Activated CD8-positive, alpha-beta T cell treated with anti-CD3 and anti-CD28 coated beads, Interleukin-2, amount 10 ng/mL, durations not matched to agents 7 days and 5 days (primary cell): Measurements from ENCODE around the gene MAP3K8. TPM values are rescaled to one million over a fixed set of nuclear protein-coding genes. Genes with fewer than 3 reads are reported as not detected.

Experiments
- ATAC-seq: fragments of 150-1000 bp; cut with Tn5 transposase; one replicate; pipeline ENCODE4 v1.10.0; 2021; ENCODE audit warnings: moderate library complexity
- CTCF ChIA-PET: fragments of 350-600 bp; sonication (Branson Sonifier 250); formaldehyde crosslinking; loops from one replicate; lab custom pipeline; 2021; ENCODE audit warnings: antibody characterized with exemption; lab: Charles Lee
- POLR2A ChIA-PET: fragments of 350-600 bp; sonication (Branson Sonifier 250); formaldehyde crosslinking; loops from one replicate; lab custom pipeline; 2021; ENCODE audit warnings: antibody characterized with exemption; lab: Charles Lee
- DNase-seq: peaks from one replicate; pipeline ENCODE4 v3.0.0-alpha.2; 2020
- H3K27ac Mint-ChIP-seq: one replicate; pipeline ENCODE4 v1.8.0; 2021; ENCODE audit warnings: mild to moderate bottlenecking, mixed read lengths
- H3K27me3 Mint-ChIP-seq: one replicate; pipeline ENCODE4 v1.8.0; 2021; ENCODE audit warnings: low read depth, mixed read lengths
- H3K36me3 Mint-ChIP-seq: one replicate; pipeline ENCODE4 v1.8.0; 2021; ENCODE audit warnings: low read depth, mixed read lengths
- H3K4me1 Mint-ChIP-seq: one replicate; pipeline ENCODE4 v1.8.0; 2021; ENCODE audit warnings: low read depth, mixed read lengths
- H3K4me3 Mint-ChIP-seq: one replicate; pipeline ENCODE4 v1.8.0; 2021; ENCODE audit warnings: mild to moderate bottlenecking, mixed read lengths
- H3K9me3 Mint-ChIP-seq: one replicate; pipeline ENCODE4 v1.8.0; 2022; ENCODE audit warnings: mixed read lengths; ENCODE audit not compliant: insufficient read depth
- total RNA-seq, 2 experiments: library from RNA; stranded (reverse); gene quantifications; one replicate each; pipeline ENCODE4 v1.2.3, GENCODE V29; 2021

Gene MAP3K8
- total RNA-seq, 2 experiments from 2014 or later = 26.0 to 27.7 TPM

DNA sequence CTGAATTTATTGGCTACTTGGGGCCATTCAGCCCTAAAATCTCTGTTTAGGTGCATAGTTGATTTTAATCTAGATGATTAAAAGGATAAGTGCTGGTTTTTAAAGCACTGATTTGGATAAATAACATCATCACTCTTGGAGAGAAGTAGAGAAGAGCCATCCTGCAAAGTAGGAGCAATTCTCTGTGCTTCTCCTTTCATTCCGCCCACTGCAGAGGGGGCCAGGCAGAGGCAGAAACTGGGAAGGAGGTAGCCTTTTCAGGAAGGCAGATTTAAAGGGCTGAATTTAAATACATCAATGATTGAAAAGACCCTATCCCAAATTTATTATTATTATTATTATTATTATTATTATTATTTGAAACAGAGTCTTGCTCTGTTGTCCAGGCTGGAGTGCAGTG lies 14.1 kb downstream of the MAP3K8 start:
- no peaks in the 10 kb centered on the region for H3K9me3 Mint-ChIP-seq
- H3K27me3 Mint-ChIP-seq = no peaks in the 10 kb centered on the region
- CTCF ChIA-PET = interaction anchor here (0.9 to 1.7 kb wide), 2 partner anchors 10 to 91 kb away, joined by 3 to 7 read pairs; no protein-coding TSS in a partner anchor
- DNase-seq (no peak), ATAC-seq (no peak)
- peaks cover 63% of the 10 kb centered on the region for H3K36me3 Mint-ChIP-seq
- peaks cover 24% of the 10 kb centered on the region for H3K4me1 Mint-ChIP-seq
- no peak overlapping the region for H3K27ac Mint-ChIP-seq
- no peak overlapping the region for H3K4me3 Mint-ChIP-seq
- POLR2A ChIA-PET = interaction anchor here (1.1 kb wide), 1 partner anchor 11 kb away, joined by 4 read pairs; no protein-coding TSS in a partner anchor

DNA sequence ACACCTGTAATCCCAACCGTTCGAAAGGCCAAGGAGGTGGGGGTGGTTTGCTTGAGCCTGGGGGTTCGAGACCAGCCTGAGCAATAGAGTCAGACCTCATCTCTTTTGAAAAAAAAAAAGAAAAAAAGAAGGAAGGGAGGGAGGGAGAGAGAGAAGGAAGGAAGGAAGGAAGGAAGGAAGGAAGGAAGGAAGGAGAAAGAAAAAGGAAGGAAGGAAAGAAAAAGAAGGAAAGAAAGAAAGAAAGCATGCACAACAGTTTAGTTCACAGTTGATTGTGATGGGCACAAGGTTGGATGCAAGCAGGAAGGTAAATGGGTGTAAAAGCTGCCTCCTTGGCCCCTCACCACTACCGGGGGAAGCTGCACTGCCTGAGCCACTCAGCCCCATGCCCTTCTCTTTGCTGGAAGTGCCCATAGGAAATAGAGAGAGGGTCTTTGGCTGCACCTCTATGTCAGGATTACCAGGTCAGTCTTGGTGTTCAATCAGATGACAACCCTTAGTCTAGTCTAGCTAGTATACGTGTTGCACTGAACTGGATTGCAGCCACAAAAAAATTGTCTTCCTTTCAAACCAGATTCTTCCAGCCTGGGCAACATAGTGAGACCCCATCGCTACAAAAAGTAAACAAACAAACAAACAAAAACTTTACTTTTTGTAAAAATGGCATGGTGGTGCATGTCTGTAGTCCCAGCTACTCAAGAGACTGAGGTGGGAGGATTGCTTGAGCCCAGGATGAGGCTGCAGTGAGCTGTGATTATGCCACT lies 20.0 kb downstream of the MAP3K8 start:
- Mint-ChIP-seq H3K4me3 (no peak overlapping the region), H3K27ac (peak overlapping the region; percentile 48), H3K4me1 (peaks cover 48% of the 10 kb centered on the region), H3K36me3 (peaks cover 75% of the 10 kb centered on the region), H3K9me3 (no peaks in the 10 kb centered on the region), H3K27me3 (no peaks in the 10 kb centered on the region)
- CTCF ChIA-PET = interaction anchor here (1.8 kb wide), 1 partner anchor 48 kb away, joined by 4 read pairs; no protein-coding TSS in a partner anchor
- no peak for DNase-seq
- ATAC-seq = no peak
- POLR2A ChIA-PET = no interaction called here

DNA sequence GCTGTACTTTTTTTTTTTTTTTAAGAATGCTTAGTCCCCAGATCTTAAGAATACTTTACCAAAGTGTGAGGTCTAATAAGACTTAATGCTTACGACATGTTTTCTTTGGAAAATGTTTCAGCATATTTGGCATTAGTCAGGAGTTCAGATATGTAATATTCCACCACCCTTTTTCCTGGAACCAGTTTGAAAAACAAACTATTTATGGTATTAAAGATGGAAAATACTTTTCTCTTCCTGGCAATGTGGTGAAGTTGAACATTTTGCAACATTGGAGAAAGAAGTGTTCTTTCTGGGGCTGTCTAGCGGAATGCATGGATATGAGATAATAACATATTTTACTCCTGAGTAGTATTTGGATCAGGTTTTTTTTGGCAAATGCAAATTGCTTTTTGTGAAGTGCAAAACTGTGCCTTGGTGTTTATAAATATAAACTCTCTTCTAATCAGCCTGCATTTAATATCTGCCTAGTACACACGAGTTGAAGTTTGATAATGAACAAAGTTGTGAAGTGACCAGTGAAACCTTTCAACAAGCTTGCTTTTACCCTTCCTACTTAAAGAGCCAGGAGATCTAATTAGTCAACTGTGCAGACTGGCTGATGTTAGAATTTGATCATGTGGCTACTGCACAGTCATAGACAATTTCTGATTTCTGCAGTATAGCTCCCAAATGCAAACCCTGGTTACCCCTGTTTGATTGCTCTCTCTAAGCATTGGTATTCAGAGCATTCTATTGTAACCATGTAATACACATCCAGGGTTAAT lies 20.9 kb downstream of the MAP3K8 start:
- no peak for ATAC-seq

DNA sequence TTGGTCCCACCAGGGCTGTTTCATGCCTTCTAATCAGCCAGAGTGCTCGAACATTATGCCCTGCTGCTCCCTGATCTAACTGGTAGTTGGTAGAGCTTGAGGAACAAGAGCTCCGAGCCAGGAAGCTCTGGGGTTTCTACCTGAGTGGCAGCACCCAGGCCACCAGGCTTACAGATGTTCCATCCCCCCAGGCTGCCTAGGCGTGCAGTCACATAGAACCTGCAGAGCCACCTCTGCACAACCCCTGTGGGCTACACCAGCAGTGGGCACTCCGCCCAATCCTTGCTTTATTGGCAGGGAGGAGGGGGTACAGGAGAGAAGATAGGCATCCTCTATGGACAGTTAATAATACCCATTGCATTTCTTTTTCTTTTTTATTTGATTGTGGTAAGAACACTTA lies 21.8 kb downstream of the MAP3K8 start:
- peak overlapping the region; percentile 89 for H3K27ac Mint-ChIP-seq
- H3K9me3 Mint-ChIP-seq = no peaks in the 10 kb centered on the region
- H3K27me3 Mint-ChIP-seq = no peaks in the 10 kb centered on the region
- H3K4me1 Mint-ChIP-seq = peaks cover 51% of the 10 kb centered on the region
- H3K36me3 Mint-ChIP-seq = peaks cover 73% of the 10 kb centered on the region
- ATAC-seq (peak; percentile 88), DNase-seq (peak; percentile 66)
- ChIA-PET POLR2A (interaction anchor here (0.8 to 2.1 kb wide), 5 partner anchors 18 to 74 kb away, joined by 3 to 15 read pairs (median 7); no protein-coding TSS in a partner anchor), CTCF (interaction anchor here (0.6 to 2.1 kb wide), 13 partner anchors 9 to 184 kb away, joined by 3 to 17 read pairs (median 3); no protein-coding TSS in a partner anchor)
- peak overlapping the region; percentile 73 for H3K4me3 Mint-ChIP-seq

More for the DNA sequence above, 20.9 kb downstream of the MAP3K8 start:
- no peak for DNase-seq
- peak overlapping the region; percentile 73 for H3K4me3 Mint-ChIP-seq
- peak overlapping the region; percentile 89 for H3K27ac Mint-ChIP-seq
- H3K4me1 Mint-ChIP-seq = peaks cover 51% of the 10 kb centered on the region
- ChIA-PET POLR2A (interaction anchor here (0.9 to 2.1 kb wide), 3 partner anchors 18 to 74 kb away, joined by 3 to 15 read pairs (median 6); no protein-coding TSS in a partner anchor), CTCF (interaction anchor here (0.8 to 2.1 kb wide), 12 partner anchors 10 to 136 kb away, joined by 3 to 17 read pairs (median 4); no protein-coding TSS in a partner anchor)
- H3K36me3 Mint-ChIP-seq = peaks cover 72% of the 10 kb centered on the region
- no peaks in the 10 kb centered on the region for H3K27me3 Mint-ChIP-seq
- no peaks in the 10 kb centered on the region for H3K9me3 Mint-ChIP-seq

DNA sequence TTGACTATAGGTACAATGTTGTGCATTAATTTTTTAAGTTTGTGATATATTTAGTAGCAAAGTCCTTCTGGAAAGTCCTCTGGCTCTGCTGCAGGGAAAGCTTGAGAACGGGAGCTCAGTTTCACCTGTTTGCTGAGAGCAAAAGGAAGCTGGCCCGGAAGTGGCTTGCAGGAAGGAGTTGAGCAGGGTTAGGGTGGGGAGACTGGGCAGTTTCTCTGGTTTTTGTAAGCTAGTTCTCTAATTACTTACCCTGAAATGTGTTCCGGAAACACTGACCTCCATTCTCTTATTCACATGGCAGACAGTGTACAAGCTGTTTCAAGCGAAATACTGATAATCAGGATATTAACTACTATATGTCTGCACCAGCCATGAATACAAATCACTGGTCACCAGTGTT lies 22.3 kb downstream of the MAP3K8 start:
- H3K9me3 Mint-ChIP-seq = no peaks in the 10 kb centered on the region
- peaks cover 51% of the 10 kb centered on the region for H3K4me1 Mint-ChIP-seq
- CTCF ChIA-PET = interaction anchor here (0.6 to 2.1 kb wide), 12 partner anchors 19 to 184 kb away, joined by 3 to 17 read pairs (median 4); no protein-coding TSS in a partner anchor
- peak overlapping the region; percentile 89 for H3K27ac Mint-ChIP-seq
- H3K36me3 Mint-ChIP-seq = peaks cover 70% of the 10 kb centered on the region
- DNase-seq (peak; percentile 73), ATAC-seq (peak; percentile 82)
- POLR2A ChIA-PET = interaction anchor here (0.6 to 2.1 kb wide), 6 partner anchors 19 to 120 kb away, joined by 3 to 15 read pairs (median 6); no protein-coding TSS in a partner anchor
- H3K27me3 Mint-ChIP-seq = no peaks in the 10 kb centered on the region
- peak overlapping the region; percentile 73 for H3K4me3 Mint-ChIP-seq

DNA sequence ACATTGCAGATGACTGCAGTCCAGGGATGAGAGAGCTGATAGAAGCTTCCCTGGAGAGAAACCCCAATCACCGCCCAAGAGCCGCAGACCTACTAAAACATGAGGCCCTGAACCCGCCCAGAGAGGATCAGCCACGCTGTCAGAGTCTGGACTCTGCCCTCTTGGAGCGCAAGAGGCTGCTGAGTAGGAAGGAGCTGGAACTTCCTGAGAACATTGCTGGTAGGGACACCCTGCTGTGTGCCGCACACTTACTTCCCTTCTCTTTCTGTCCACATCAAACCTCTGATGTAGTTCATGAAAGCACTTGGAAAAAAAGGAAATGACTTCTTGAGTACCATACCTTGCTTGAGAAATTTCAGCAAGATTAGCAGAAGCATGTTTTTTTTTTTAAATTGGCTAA lies 25.3 kb downstream of the MAP3K8 start:
- ChIA-PET CTCF (interaction anchor here (1.2 to 1.7 kb wide), 2 partner anchors 22 to 34 kb away, joined by 4 read pairs; no protein-coding TSS in a partner anchor), POLR2A (no interaction called here)
- Mint-ChIP-seq H3K36me3 (peaks cover 64% of the 10 kb centered on the region), H3K27me3 (no peaks in the 10 kb centered on the region), H3K4me1 (peaks cover 48% of the 10 kb centered on the region), H3K4me3 (no peak overlapping the region), H3K27ac (peak overlapping the region; percentile 61), H3K9me3 (no peaks in the 10 kb centered on the region)
- DNase-seq = no peak
- no peak for ATAC-seq

DNA sequence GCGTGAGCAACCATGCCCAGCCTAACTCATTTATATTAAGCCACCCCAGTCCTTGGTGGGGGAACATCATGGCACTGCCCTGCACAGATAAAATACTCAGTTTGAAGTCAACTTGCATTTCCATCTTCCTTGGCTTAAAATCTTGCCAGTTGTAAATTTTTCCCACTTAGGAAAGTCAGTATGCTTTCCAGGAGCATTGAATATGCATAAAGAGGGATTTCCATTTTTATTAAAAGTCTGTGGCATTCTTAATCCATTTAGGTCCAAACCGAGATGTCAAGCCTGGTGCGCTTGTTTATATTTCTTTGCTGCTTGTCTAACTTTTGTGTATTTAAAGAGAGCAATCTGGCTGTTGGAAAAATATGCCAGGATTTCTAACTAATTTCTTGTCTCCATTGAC lies 26.1 kb downstream of the MAP3K8 start:
- no peak for ATAC-seq
- no peak overlapping the region for H3K27ac Mint-ChIP-seq
- H3K27me3 Mint-ChIP-seq = no peaks in the 10 kb centered on the region
- ChIA-PET POLR2A (no interaction called here), CTCF (no interaction called here)
- H3K4me1 Mint-ChIP-seq = peaks cover 46% of the 10 kb centered on the region
- no peaks in the 10 kb centered on the region for H3K9me3 Mint-ChIP-seq
- peaks cover 55% of the 10 kb centered on the region for H3K36me3 Mint-ChIP-seq
- DNase-seq = no peak
- no peak overlapping the region for H3K4me3 Mint-ChIP-seq

DNA sequence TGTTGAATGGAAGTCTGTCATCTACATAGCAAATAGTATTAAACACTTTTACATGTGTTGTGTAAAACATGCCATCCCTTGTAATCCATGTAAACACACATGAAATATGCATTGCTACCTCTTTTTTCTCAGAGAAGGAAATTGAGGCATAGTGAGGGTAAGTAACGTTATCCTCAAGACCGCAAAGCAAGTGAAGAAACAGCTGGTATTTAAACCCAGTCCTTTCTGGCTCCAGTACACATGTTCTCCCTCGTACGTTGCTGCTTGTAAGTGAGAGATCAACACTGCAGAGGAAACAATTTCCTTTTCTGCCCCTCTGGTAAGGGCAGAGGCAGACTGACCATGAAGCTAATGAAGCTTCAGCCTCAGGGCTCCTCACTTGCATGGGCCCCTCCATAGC lies 28.5 kb downstream of the MAP3K8 start:
- POLR2A ChIA-PET = no interaction called here

DNA sequence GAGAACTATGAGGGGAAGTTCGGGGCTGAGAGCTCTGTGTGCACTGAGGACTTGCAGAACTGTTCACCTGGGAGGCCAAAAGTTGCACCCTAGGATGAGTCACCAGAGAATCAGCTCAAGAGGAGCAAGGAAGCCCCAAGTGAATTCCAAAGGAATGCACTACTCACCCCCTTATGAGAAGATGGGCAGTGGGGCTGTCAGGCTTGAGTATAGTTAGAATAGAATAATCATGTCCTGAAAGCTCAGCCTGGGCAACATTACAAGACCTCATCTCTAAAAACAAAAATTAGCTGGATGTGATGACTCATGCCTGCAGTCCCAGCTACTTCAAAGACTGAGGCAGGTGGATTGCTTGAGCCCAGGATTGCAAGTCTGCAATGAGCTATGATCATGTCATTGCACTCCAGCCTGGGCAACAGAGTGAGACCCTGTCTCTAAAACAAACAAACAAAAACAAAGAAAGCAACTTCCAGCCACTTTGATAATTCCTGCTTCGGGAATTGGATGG lies 30.0 kb downstream of the MAP3K8 start:
- POLR2A ChIA-PET = interaction anchor here (1.5 kb wide), 1 partner anchor 28 kb away, joined by 3 read pairs; no protein-coding TSS in a partner anchor
- CTCF ChIA-PET = interaction anchor here (0.7 to 1.5 kb wide), 5 partner anchors 27 to 117 kb away, joined by 3 to 5 read pairs (median 4); no protein-coding TSS in a partner anchor
- H3K4me1 Mint-ChIP-seq = peaks cover 29% of the 10 kb centered on the region
- DNase-seq (no peak), ATAC-seq (peak; percentile 23)
- peaks cover 31% of the 10 kb centered on the region for H3K36me3 Mint-ChIP-seq
- no peaks in the 10 kb centered on the region for H3K27me3 Mint-ChIP-seq
- H3K27ac Mint-ChIP-seq = no peak overlapping the region
- H3K9me3 Mint-ChIP-seq = no peaks in the 10 kb centered on the region
- no peak overlapping the region for H3K4me3 Mint-ChIP-seq

More for the DNA sequence above, 28.5 kb downstream of the MAP3K8 start:
- Mint-ChIP-seq H3K4me3 (no peak overlapping the region), H3K27me3 (no peaks in the 10 kb centered on the region), H3K36me3 (peaks cover 40% of the 10 kb centered on the region), H3K27ac (no peak overlapping the region), H3K9me3 (no peaks in the 10 kb centered on the region), H3K4me1 (peaks cover 25% of the 10 kb centered on the region)
- ATAC-seq (no peak), DNase-seq (no peak)
- CTCF ChIA-PET = no interaction called here

DNA sequence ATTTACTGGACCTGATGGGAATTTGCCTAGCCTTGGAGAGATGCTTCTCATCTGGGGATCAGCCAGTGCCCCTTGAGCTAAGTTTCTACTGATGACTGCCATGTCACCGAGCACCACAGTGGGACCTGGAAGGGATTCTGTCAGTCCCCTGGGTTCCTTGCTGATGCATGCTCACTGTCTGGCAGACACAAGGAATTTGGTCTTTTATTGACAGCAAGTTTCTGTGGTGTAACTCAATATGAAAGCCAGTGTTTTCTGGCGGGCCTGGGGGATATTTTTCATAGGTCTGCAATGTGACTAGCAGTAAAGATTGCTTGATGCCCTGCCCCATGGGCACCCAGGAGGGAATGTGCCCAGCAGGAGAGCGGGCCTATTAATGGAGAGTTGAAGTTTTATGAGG lies 30.7 kb downstream of the MAP3K8 start:
- peaks cover 28% of the 10 kb centered on the region for H3K4me1 Mint-ChIP-seq
- H3K36me3 Mint-ChIP-seq = peaks cover 27% of the 10 kb centered on the region
- CTCF ChIA-PET = interaction anchor here (0.8 to 1.5 kb wide), 5 partner anchors 9 to 69 kb away, joined by 3 to 5 read pairs (median 4); no protein-coding TSS in a partner anchor
- H3K4me3 Mint-ChIP-seq = no peak overlapping the region
- no peak for ATAC-seq
- no peaks in the 10 kb centered on the region for H3K27me3 Mint-ChIP-seq
- H3K9me3 Mint-ChIP-seq = no peaks in the 10 kb centered on the region
- no peak overlapping the region for H3K27ac Mint-ChIP-seq
- no peak for DNase-seq
- POLR2A ChIA-PET = interaction anchor here (1.5 kb wide), 1 partner anchor 27 kb away, joined by 3 read pairs; no protein-coding TSS in a partner anchor

DNA sequence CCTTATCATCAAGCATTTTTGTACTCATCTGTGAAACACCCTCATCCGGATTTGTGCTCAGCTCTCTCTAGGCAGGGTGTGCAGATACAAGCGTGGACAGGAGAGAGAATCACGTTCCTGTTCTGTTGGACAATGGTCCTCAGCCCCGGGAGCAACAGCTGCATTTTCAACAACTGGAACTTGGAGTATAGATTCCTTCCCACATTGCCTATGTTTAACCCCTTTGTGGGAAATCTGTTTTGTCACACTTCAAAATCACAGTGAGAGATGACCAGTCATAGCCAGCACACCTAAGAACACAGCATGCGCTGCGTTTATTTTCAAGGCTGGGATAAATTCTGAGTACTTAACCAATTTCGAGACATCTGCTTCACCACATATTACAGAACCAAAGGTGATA lies 32.5 kb downstream of the MAP3K8 start:
- no peak overlapping the region for H3K4me3 Mint-ChIP-seq
- ATAC-seq (no peak), DNase-seq (no peak)
- H3K27ac Mint-ChIP-seq = no peak overlapping the region
- H3K27me3 Mint-ChIP-seq = no peaks in the 10 kb centered on the region
- H3K4me1 Mint-ChIP-seq = peaks cover 31% of the 10 kb centered on the region
- ChIA-PET POLR2A (no interaction called here), CTCF (interaction anchor here (1.0 to 2.3 kb wide), 3 partner anchors 8 to 36 kb away, joined by 3 to 6 read pairs (median 3); no protein-coding TSS in a partner anchor)
- peaks cover 16% of the 10 kb centered on the region for H3K36me3 Mint-ChIP-seq
- no peaks in the 10 kb centered on the region for H3K9me3 Mint-ChIP-seq
